Osteocyte (in vitro differentiated cells): ENCODE results near the gene ARHGAP27. TPM values are rescaled to one million over a fixed set of nuclear protein-coding genes. Genes with fewer than 3 reads are reported as not detected.
A peak's percentile ranks its signal among the peaks of the same experiment; 100 is the strongest.

Experiments used
- DNase-seq: peaks from one replicate; pipeline ENCODE4 v3.0.0; 2021; ENCODE audit warnings: mixed read lengths; ENCODE audit not compliant: unreplicated experiment; ENCODE audit errors: extremely low spot score
- H3K27ac Mint-ChIP-seq: one replicate; pipeline ENCODE4 v1.8.0; 2021; ENCODE audit warnings: mild to moderate bottlenecking, mixed read lengths; ENCODE audit not compliant: unreplicated experiment
- H3K27me3 Mint-ChIP-seq: one replicate; pipeline ENCODE4 v1.8.0; 2021; ENCODE audit warnings: mixed read lengths; ENCODE audit not compliant: unreplicated experiment
- H3K36me3 Mint-ChIP-seq: one replicate; pipeline ENCODE4 v1.8.0; 2021; ENCODE audit warnings: mixed read lengths; ENCODE audit not compliant: unreplicated experiment
- H3K4me1 Mint-ChIP-seq: one replicate; pipeline ENCODE4 v1.8.0; 2021; ENCODE audit warnings: mixed read lengths; ENCODE audit not compliant: unreplicated experiment
- H3K4me3 Mint-ChIP-seq: one replicate; pipeline ENCODE4 v1.8.0; 2021; ENCODE audit warnings: mild to moderate bottlenecking, moderate library complexity, mixed read lengths; ENCODE audit not compliant: unreplicated experiment
- H3K9me3 Mint-ChIP-seq: one replicate; pipeline ENCODE4 v1.8.0; 2021; ENCODE audit warnings: mixed read lengths; ENCODE audit not compliant: unreplicated experiment
- total RNA-seq: library from RNA; stranded (reverse); gene quantifications from 2 replicates; pipeline ENCODE4 v1.2.1, GENCODE V29; 2021
- TF ChIP-seq, protein P1 (sequence below): fragments of 200-600 bp; sonication (generic); IDR thresholded peaks from 2 replicates; pipeline ENCODE4 v1.5.0; 2021; ENCODE audit warnings: antibody characterized with exemption, mild to moderate bottlenecking, moderate library complexity

ARHGAP27 gene
- total RNA-seq, 1 donor from 2014 or later = 1.6 TPM

DNA sequence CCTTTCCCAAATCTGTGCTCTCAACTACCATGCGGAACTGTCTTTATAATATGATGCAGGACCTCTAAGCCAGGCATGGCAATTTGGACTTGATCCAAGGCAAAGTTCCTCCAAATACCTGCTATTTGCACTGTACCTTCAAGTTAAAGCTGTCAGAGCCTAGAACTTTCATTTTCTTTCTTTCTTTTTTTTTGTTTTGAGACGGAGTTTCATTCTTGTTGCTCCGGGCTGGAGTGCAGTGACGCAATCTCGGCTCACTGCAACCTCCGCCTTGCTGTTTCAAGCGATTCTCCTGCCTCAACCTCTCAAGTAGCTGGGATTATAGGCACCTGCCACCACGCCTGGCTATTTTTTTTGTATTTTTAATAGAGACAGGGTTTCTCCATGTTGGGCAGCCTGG lies 51.7 kb downstream of the ARHGAP27 start:
- peaks cover 15% of the 10 kb centered on the region for H3K4me1 Mint-ChIP-seq
- H3K36me3 Mint-ChIP-seq = no peaks in the 10 kb centered on the region
- H3K27ac Mint-ChIP-seq = no peak overlapping the region

DNA sequence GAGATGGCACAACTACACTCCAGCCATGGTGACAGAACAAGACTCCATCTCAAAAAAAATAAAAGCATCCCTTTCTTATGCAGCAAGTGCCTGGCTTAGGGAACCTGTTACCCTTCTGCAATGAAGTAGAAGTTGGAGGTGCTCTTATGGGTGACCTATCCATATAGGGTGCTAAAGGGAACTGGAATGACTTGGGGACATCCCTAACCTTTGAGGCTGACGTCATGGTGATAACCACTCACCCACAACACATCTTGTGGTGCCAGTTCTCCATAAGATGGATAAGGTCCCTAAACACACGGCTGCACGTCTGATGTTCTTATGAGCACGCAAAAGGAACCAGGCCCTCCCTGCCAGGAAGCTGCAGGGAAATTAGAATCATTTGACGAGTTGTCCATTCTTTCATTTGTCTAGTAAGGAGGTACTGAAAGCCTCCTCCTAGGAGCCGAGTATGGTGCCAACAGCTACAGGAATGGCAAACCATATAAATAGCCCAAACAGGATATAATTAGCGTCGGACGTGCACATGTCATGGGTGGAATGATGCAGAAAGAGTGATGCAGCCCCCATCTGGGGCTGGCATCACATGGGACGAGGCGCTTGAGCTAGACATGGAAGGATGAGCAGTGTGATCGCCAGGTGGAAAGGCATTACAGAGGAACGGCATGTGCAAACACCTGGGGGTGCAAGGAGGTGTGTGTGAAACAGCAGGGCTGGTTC lies 52.5 kb downstream of the ARHGAP27 start:
- Mint-ChIP-seq H3K27ac (no peak overlapping the region), H3K4me3 (no peak overlapping the region)

More for the DNA sequence above, 51.7 kb downstream of the ARHGAP27 start:
- TF ChIP-seq, protein P1, sequence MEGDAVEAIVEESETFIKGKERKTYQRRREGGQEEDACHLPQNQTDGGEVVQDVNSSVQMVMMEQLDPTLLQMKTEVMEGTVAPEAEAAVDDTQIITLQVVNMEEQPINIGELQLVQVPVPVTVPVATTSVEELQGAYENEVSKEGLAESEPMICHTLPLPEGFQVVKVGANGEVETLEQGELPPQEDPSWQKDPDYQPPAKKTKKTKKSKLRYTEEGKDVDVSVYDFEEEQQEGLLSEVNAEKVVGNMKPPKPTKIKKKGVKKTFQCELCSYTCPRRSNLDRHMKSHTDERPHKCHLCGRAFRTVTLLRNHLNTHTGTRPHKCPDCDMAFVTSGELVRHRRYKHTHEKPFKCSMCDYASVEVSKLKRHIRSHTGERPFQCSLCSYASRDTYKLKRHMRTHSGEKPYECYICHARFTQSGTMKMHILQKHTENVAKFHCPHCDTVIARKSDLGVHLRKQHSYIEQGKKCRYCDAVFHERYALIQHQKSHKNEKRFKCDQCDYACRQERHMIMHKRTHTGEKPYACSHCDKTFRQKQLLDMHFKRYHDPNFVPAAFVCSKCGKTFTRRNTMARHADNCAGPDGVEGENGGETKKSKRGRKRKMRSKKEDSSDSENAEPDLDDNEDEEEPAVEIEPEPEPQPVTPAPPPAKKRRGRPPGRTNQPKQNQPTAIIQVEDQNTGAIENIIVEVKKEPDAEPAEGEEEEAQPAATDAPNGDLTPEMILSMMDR = no peak
- DNase-seq = no peak
- H3K4me3 Mint-ChIP-seq = no peak overlapping the region
- no peaks in the 10 kb centered on the region for H3K27me3 Mint-ChIP-seq
- no peaks in the 10 kb centered on the region for H3K9me3 Mint-ChIP-seq

DNA sequence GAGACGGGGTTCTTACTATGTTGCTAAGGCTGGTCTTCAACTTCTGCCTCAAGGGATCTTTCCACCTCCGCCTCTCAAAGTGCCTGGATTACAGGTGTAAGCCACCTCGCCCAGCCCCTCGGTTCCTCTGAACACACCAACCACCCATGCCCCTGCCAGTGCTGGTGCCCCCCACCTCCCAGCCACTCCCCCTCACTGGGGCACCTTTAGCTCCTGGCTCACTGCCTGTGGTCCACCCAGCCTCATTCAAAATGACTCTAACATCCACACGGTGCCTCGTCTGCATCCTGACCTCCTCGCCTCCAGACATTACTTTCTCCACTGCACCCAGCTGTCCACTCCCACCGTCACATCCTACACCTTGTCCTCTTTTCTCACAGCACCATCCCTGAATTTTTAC lies 55.3 kb downstream of the ARHGAP27 start:
- no peak for DNase-seq
- Mint-ChIP-seq H3K27ac (no peak overlapping the region), H3K9me3 (no peaks in the 10 kb centered on the region), H3K36me3 (no peaks in the 10 kb centered on the region), H3K27me3 (no peaks in the 10 kb centered on the region), H3K4me3 (no peak overlapping the region), H3K4me1 (peaks cover 26% of the 10 kb centered on the region)
- TF ChIP-seq, protein P1 = no peak

More for the DNA sequence above, 52.5 kb downstream of the ARHGAP27 start:
- no peaks in the 10 kb centered on the region for H3K9me3 Mint-ChIP-seq
- no peaks in the 10 kb centered on the region for H3K27me3 Mint-ChIP-seq
- TF ChIP-seq, protein P1 = no peak
- peaks cover 18% of the 10 kb centered on the region for H3K4me1 Mint-ChIP-seq
- DNase-seq = no peak
- H3K36me3 Mint-ChIP-seq = no peaks in the 10 kb centered on the region

DNA sequence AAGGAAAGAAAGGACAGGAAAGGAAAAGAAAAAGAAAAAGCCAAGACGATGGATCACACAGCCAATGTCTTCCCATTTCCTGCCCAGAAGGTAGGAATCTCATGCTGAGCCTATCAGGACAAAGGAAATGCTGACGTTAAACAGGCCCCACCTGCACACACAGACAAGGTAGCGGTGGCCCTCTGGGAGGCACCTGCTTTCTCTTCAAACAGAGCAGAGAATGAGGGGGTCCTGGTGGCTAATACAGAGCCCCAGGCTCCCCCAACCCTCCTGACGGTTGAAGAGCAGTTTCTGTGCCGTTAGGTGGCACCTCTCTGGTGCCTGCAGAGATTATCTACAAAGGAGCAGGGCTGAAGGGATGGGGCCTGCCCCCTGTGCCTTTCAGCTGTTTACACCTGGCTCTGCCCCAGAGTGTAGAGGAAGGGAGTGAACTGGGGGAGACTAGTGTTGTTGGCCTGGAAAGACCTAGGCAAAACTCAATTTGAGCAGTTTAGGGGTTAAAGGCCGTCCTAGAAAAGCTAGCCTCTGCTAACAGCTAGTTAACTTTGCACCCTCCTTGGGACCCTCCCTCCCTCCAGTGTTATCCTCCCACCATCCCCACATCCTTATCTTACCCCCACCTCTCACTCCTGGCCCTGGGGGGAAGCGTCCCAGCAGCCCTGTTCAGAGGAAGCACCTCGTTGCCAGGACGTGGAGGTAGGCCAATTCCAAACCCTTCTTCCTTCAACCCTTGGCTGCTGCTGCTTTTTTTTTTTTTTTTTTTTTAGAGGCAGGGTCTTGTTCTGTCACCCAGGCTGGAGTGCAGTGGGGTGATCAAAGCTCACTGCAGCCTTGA lies 56.3 kb downstream of the ARHGAP27 start:
- H3K27ac Mint-ChIP-seq = no peak overlapping the region
- H3K9me3 Mint-ChIP-seq = no peaks in the 10 kb centered on the region
- H3K36me3 Mint-ChIP-seq = no peaks in the 10 kb centered on the region
- H3K4me1 Mint-ChIP-seq = peaks cover 33% of the 10 kb centered on the region
- H3K27me3 Mint-ChIP-seq = no peaks in the 10 kb centered on the region
- H3K4me3 Mint-ChIP-seq = no peak overlapping the region
- no peak for DNase-seq
- TF ChIP-seq, protein P1 = no peak

DNA sequence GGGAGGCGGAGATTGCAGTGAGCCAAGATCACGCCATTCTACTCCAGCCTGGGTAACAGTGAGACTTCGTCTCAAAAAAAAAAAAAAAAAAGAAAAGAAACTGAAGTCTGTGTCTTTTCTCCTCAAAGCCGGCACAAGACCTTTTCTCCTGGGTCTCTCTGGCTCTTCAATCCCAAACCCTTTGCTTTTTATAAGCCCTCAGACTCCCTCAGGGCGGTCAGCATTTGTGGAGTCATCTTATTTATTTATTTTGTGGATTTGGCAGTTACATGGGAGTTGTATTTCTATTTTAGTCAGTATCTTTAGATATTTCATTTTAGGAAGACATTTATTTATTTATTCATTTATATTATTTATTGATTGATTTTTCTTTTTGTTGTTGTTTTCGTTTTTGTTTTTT lies 58.2 kb downstream of the ARHGAP27 start:
- peaks cover 47% of the 10 kb centered on the region for H3K4me1 Mint-ChIP-seq

More for the DNA sequence above, 58.2 kb downstream of the ARHGAP27 start:
- no peak for DNase-seq
- H3K27me3 Mint-ChIP-seq = no peaks in the 10 kb centered on the region
- no peaks in the 10 kb centered on the region for H3K36me3 Mint-ChIP-seq
- H3K4me3 Mint-ChIP-seq = no peak overlapping the region
- TF ChIP-seq, protein P1 = no peak
- H3K27ac Mint-ChIP-seq = peak overlapping the region; percentile 73
- no peaks in the 10 kb centered on the region for H3K9me3 Mint-ChIP-seq
